HG02678 (cell line): ENCODE data around the gene AP3B2.
"Not testable (repeated sequence)": the region's sequence is repeated elsewhere in the genome, so short reads cannot be mapped to it uniquely, and the experiment has no call there.

Experiments
- ATAC-seq: cut with Tn5 transposase; IDR thresholded peaks from one replicate; pipeline ENCODE4 v1.9.1; 2021; ENCODE audit warnings: mild to moderate bottlenecking, moderate library complexity; ENCODE audit not compliant: unreplicated experiment

Gene AP3B2

DNA sequence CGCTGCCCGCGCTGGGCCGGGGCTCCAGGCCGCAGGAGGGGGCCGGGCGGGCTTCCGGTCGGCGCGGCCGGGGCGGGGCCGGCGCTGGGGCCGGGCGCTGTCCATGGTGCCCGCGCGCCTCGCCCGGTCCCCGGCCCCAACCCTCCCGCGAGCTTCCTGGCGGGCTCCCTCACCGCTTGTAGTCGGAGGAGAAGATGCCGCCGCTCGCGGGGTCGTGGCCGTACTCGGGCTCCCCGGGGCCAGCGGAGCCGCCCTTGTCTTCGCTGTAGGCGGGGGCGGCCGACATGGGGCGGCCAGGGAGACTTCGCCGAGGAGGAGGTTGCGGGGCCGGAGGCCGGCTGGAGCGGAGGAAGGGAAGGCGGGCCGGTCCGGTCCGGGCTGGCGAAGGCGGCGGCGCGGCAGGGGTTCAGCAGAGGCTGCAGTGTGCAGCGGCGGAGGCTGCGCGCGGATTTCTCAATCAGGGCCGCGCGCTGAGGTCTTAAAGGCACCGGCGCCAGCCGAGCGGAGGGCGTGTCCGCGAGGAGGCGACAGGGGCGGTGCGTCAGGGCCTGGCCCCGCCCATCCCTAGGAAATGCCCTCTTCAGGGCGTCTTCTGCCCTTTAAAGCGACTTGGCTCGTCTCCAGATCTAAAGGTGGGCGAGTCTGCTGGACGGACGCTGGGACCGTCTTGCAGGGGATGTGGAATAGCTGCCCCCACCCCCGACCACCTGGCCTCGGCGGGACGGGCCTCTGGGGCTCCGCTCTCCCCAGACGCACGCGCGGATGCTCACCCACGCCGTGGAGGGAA is at the start of gene AP3B2:
Gene AP3B2, minus strand, starts transcription at position 455 of the 787 bp plus-strand sequence. Its CDS starts 169 bp downstream, at position 286.
- ATAC-seq, result peak; percentile 88

GRCh38 chr15:82751308-82751707 is 41.6 kb upstream of the AP3B2 start:
- ATAC-seq, result no peak

DNA sequence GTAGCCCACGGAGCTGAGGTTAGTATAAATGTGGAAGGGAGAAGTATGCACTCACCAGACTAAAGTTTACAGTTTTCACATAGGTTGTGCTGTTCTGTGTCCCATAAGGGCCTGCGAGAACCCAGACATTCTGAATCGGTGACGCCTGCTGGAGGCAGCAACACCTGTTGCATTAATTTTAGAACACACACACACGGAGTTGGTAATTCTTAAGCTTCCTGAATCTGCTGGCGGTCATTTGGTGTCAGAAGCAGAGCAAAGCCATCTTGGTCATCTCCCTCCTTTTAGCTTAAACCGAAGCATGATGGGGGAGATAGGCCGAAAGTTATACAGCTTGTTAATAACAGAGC is 41.1 kb upstream of the AP3B2 start:
- ATAC-seq, result peak; percentile 33

DNA sequence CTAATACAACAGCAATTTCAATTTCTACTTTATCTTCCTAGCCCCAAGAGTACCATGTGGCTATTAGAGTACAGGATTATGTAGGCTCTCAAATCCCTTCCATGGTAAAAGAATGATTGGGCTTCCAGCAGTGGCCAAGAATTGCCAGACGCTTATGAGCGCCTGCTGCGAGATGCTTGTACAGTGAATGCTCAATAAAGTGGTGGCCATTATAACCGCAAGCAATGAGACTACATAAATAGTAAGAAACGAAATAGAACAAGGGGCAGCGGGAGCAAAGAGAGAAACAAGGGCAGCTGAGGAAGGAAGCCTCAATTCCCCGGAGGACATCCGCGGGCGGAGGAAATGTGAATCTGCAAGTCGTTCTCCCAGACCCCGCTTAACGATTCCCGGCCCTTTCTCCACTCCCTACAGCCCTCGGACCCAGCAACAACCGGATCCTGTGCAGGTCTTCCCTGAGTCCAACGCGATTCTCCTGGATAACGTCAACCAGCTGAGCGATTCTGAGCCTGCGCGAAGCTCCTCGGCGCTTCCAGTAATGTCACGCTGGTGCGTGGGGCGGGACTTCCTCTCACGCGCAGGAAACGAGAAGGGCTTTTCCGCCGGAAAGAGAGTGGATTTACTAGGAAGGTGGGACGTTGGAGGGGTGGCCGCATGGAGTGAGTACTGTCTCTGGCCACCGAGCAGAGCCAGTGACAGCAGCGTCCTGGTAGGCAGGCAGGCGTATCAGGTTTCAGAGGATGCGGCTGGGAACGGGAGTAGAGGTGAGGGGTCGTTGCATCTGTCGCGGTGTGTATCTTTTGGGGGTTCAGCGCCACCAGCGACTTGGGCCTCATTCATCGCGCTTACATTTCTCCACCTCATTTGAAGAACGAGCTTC is 40.5 kb upstream of the AP3B2 start:
- ATAC-seq, result peak; percentile 96

- no peak for ATAC-seq
Measured at GRCh38 chr15:82748315-82748714, 38.6 kb upstream of the AP3B2 start.

DNA sequence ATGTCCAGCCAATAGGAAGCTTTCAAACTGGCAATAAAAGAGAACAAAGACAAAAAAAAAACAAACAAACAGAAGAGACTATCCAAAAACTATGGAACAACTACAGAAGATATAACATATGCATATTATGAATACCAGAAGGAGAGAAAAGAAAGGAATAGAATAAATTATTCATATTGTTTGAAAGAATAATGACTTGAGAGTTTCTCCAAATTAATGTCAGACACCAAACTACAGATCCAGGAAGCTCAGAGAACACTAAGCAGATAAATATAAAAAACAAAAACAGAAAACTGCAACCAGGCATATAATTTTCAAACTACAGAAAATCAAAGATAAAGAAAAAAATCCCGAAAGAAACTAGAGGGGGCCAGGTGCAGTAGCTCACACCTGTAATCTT is 34.1 kb upstream of the AP3B2 start:
- ATAC-seq, result no peak

- ATAC-seq, result no peak
Measured at GRCh38 chr15:82742134-82742533, 32.5 kb upstream of the AP3B2 start.

GRCh38 chr15:82739086-82739485 is 29.4 kb upstream of the AP3B2 start:
- no peak for ATAC-seq

GRCh38 chr15:82737975-82738374 is 28.3 kb upstream of the AP3B2 start:
- ATAC-seq, result no peak

GRCh38 chr15:82731527-82731926 is 21.9 kb upstream of the AP3B2 start:
- ATAC-seq, result no peak

GRCh38 chr15:82730022-82730530 is 20.4 kb upstream of the AP3B2 start:
- no peak for ATAC-seq

DNA sequence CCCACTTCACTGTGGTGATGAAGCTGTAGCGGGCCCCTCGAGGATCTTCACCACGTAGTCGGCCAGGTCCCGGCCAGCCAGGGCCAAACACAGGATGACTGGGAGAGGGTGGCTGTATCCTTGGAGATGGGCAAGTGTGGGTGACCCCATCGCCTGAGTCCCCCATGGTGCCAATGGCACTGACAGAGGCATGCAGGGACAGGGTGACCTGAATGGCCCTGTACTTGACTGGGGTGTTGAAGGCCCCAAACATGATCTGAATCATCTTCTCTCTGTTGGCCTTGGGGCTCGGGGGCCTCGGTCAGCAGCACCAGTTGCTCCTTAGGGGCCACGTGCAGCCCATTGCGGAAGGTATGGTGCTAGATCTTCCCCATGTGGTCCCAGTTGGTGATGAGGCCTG is 17.1 kb upstream of the AP3B2 start:
- ATAC-seq, result no peak

- ATAC-seq, result no peak
Measured at GRCh38 chr15:82715003-82715402, 5.3 kb upstream of the AP3B2 start.

- ATAC-seq, result no peak
Measured at GRCh38 chr15:82714016-82714415, 4.3 kb upstream of the AP3B2 start.

DNA sequence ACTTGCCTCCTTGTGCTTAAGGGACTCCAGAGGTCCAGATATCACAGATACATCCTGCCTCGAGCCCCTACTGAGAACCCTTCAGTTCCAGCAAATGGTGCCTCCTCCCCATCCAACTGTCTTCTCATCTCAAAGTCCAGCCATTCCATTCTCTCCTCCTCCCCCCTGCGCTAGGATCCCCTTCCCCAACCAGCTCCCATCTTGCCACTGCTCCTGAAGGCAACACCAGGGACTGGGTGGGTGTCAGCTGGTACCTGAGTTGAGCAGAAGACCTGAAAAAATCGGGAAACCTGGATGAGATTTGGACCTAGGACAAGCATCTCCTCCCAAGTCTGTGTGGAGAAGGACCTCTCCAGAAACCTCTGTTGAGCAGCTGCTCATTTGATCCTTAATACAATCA is 2.4 kb upstream of the AP3B2 start:
- no peak for ATAC-seq

GRCh38 chr15:82710926-82711490 is 1.3 kb upstream of the AP3B2 start:
- no peak for ATAC-seq

GRCh38 chr15:82710208-82710555 is 507 bp upstream of the AP3B2 start:
- no peak for ATAC-seq

DNA sequence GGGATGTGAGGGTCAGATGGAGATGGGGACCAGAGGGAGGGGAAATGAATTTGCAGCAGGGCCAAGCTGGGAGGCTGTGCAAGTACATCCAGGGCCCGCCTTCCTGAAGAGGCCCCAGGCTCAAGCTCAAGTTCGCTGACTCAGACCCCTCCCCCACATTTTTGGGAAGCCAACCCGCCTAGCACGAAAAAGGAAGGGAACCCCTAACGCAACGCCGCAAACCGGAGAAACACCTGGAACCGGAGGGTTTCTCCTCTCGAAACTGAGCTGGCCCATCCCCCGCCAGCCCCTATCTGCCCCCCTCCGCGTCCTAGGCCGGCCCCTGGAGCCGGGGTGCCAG is 624 bp downstream of the AP3B2 start:
- no peak for ATAC-seq

GRCh38 chr15:82705856-82706255 is 3.8 kb downstream of the AP3B2 start:
- not testable (repeated sequence) for ATAC-seq

GRCh38 chr15:82699726-82700125 is 9.9 kb downstream of the AP3B2 start:
- ATAC-seq, result no peak

- no peak for ATAC-seq
Measured at GRCh38 chr15:82698711-82699345, 10.8 kb downstream of the AP3B2 start.
